Renal pelvis (tissue), 12 donors: ENCODE measurements around the gene ADAMTS3. TPM values are rescaled to one million over a fixed set of nuclear protein-coding genes. Genes with fewer than 3 reads are reported as not detected.

Experiments used
- DNase-seq: peaks from one replicate; pipeline ENCODE4 v3.0.0-alpha.2; 2013
- long read RNA-seq, 16 experiments: transcript quantifications; one replicate each; lab custom pipeline, GENCODE V29; 2026
- polyA plus RNA-seq, 3 donors: library from polyadenylated mRNA; unstranded; fragments of 120-200 nt; gene quantifications; one replicate each; pipeline ENCODE4 v1.2.1, GENCODE V29; 2013; ENCODE audit not compliant: insufficient read length in 3 of 3

ADAMTS3 gene
- 1 to 10 TPM; 8.7 to 9.3 (median 9.3) TPM for polyA plus RNA-seq
- long read RNA-seq, donor 1, full-length matches to known transcripts, result 1 of 1 reads
- long read RNA-seq, donor 1, partial matches to known transcripts, result 0 of 1 reads
- long read RNA-seq, donor 1, other reads (novel, unspliced or antisense), result 0 of 1 reads
- long read RNA-seq, donor 2, result 0 reads
- long read RNA-seq, donor 3, partial matches to known transcripts, result 6 of 6 reads
- long read RNA-seq, donor 3, other reads (novel, unspliced or antisense), result 0 of 6 reads
- long read RNA-seq, donor 4, result 0 reads
- long read RNA-seq, donor 5, full-length matches to known transcripts, result 1 of 1 reads
- long read RNA-seq, donor 5, partial matches to known transcripts, result 0 of 1 reads
- long read RNA-seq, donor 5, other reads (novel, unspliced or antisense), result 0 of 1 reads
- long read RNA-seq, donor 6, partial matches to known transcripts, result 6 of 6 reads
- long read RNA-seq, donor 6, other reads (novel, unspliced or antisense), result 0 of 6 reads
- long read RNA-seq, donor 7, result 0 reads
- long read RNA-seq, donor 8, result 0 reads
- long read RNA-seq, donor 9, result 0 reads
- long read RNA-seq, donor 10, result 0 reads
- long read RNA-seq, donor 11, result 0 reads
- long read RNA-seq, donor 12, partial matches to known transcripts, result 5 of 5 reads
- long read RNA-seq, donor 12, other reads (novel, unspliced or antisense), result 0 of 5 reads
- long read RNA-seq, donor 13, full-length matches to known transcripts, result 1 of 1 reads
- long read RNA-seq, donor 13, partial matches to known transcripts, result 0 of 1 reads
- long read RNA-seq, donor 13, other reads (novel, unspliced or antisense), result 0 of 1 reads
- long read RNA-seq, donor 14, result 0 reads
- long read RNA-seq, donor 15, full-length matches to known transcripts, result 1 of 1 reads
- long read RNA-seq, donor 15, partial matches to known transcripts, result 0 of 1 reads
- long read RNA-seq, donor 15, other reads (novel, unspliced or antisense), result 0 of 1 reads
- long read RNA-seq, donor 16, full-length matches to known transcripts, result 1 of 1 reads
- long read RNA-seq, donor 16, partial matches to known transcripts, result 0 of 1 reads
- long read RNA-seq, donor 16, other reads (novel, unspliced or antisense), result 0 of 1 reads

DNA sequence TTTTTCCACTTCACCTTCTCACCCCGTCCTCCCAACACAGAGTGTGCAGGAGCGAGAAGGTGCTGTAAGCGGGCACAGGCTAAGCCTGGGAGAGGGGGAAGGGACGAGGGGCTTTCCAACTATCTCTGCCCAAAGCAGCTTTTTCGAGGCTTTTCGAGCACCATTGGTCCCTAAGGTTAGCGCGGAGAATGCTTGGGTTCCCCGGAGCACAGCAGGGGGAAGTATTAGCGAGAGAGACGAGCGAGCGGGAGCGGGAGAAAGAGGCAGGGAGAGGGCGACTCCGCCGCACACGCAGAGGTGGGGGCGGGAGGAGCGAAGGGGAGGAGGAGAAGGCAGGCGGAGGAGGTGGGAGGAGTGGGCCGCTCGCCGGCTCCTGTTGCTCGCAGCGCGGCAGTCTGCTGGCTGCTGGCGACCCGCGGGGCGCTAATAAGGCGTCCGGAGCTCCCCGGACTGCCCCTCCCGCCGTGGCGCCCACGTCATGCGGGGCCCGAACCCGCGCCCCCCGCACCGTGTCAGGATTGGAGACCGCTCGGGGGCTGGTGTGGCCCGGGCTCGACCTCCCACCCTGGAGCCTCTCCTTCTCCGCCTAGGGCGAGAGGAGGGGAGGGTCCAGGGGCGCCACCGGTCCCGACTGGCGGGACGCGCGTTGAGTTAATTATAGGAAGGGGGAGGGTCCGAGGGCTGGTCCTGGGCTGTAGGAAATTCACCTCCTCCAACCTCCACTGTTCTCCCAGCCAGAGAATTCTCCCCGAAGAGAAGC, at the start of gene ADAMTS3:
Gene ADAMTS3 (minus strand): TSS at position 263 of the 760 bp plus-strand sequence. CDS start 459 bp downstream, outside the sequence.
- DNase-seq, result peak; percentile 88

DNA sequence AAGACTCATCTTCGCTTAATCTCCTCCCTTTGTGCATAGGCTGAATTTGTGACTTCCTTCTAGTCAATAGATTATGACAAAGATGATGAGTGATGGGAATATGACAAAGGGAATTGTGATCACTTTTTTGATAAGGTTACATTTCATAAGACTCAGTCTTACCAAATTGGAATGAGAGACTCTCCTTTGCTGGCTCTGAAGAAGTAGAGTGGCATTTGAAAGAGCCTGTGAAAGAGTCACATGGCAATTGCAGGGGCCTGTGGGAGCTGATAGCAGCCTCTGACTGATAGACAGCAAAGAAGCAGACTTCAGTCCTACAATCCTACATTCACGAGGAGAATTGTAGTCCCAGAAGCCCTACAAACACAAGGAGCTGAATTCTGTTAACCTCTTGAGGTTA, 44.9 kb upstream of the ADAMTS3 start:
- no peak for DNase-seq

DNA sequence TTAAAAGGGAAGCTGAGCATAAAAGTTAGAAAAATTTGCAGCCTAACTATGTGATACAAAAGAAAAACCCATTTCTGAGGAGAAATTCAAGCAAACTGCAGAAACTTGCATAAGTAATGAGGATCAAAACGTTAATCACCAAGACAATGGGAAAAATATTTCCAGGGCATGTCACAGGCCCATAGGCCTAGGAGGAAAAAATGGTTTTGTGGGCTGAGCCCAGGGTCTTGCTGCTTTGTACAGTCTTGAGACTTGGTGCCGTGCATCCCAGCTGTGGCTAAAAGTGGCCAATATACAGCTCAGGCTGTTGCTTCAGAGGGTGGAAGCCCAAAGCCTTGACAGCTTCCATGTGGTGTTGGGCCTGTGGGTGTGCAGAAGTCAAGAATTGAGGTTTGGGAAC, 37.7 kb upstream of the ADAMTS3 start:
- no peak for DNase-seq

DNA sequence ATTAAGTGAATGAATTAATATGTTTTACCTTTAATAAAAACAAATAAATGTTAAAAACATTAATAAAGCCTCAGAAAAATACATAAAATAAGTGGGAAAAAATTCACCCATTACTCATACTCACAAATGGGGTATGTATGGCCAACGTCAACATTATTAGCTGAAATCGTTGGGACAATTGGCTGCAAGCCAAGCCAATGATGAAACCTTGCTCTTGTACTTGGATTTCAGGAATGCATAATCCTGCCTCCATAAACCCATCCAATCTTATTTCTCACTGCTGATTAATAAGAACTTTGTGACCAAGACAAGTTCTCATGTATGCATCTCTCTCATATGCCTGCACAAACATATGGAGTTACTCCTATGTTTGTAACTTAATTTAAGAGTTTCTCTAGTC, 35.3 kb upstream of the ADAMTS3 start:
- DNase-seq, result no peak

DNA sequence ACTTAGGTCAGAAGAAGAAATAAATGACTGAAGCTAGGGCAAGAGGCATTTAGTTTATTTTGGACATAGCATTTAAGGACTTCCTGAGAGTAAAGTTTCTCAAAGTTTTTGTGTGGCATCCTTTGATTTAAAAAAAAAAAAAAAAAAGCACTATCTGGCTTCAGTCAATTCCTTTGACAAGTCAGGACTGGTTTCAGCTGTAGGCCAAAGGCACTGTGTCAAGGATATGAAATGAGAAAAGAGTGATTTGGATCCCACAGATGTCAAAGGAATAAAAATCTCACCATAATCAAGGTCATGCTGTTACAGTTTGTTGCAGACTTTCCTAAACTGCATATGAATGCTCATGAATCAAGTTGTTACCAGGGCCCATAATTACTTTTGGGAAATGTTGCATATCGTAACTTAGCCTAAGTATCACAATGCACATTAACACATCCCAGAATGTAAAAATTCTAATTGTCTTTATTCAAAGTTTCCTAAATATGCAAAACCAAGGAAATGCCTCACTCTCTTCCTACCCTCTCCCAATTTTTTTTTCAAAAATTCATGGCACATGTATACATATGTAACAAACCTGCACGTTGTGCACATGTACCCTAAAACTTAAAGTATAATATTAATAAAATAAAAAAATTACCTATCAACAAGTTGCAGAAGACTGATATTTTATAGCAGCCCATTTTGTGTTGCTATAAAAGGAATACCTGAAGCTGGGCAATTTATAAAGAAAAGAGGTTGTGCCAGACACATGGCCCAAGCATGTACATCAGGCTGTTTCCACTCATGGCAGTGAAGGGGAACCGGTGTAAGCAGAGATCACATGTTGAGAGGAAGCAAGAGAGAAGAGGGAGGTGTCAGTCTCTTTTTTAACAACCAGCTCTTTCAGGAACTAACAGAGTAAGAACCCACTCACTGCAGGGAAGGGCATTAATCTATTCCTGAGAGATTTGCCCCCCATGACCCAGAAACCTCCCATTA, 33.7 kb upstream of the ADAMTS3 start:
- DNase-seq, result no peak

DNA sequence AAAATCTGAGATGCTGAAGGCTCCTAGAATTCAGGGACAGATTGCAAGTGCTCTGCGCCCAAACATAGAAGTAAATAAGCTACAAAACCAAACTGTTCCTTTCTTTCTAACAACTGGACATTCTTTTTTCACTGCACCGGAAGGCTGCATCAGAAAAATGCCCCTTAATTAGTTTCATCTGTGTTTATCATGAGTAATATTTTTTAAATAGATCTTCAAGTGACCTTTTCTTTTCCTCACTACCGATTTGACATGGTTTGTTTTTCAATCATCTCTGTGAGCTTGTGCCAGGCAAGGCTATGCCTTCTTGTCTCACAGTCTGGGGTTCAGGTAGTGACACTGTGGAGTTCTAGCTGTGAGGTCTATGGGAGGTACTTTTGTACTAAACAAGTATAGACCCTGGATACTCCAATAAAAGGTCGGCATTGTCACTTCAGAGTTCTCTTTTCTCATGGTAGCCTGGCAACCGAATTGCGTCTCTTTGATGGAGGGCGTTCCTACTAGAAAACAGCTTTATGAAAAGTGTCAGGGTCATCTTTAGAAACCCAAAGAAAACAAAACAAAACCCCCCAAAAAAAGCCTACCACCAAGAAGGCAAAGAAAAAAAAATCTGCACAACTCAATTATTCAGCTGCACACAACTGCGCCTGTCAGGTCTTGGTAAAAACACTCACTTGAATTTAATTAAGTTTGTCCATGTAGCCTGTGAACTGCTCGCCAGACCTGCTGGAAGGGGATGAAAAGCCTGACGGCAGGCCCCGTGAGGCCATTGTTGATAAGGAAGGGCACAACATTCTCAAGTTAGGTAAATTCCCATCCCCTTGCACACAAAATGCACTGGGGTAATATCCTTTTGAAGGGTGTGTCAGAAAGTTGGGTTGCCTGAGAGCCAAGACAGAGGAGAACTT, 22.8 kb upstream of the ADAMTS3 start:
- DNase-seq, result no peak

DNA sequence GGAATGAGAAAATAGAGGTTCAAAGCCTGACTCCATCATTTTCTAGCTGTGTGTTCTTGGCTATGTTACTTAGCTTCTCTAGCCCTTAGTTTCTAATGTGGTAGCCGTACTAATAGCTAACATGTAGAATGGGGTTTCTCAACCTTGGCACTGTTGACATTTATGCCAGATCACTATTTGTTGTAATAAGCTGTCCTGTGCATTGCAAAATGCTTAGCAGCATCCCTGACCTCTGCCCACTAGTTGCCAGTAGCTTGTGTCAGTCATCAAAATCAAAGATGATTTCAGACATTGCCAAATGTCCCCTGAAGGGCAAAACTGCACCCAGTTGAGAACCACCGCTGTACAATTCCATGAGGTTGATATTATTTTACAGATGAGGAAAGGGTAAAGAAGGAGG, 18.3 kb upstream of the ADAMTS3 start:
- no peak for DNase-seq

DNA sequence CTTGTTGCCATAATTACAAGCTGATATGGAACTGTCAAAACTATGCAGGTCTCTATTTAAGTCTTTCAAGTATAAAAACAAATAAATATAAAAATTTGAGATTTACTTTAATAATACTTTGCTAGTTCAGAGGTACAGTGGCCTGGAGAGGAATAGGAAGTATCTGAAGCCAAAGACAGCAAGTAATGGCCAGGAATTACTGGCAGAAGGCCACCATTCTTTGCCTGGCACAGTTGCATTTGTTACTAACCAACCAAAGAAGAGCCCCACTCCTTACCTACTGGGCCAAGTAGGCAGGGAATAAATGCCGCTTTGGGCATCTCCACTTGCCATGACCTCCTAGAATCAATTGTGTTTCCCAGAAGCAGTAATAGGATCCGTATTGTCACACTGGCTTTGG, 13.8 kb upstream of the ADAMTS3 start:
- DNase-seq, result no peak

DNA sequence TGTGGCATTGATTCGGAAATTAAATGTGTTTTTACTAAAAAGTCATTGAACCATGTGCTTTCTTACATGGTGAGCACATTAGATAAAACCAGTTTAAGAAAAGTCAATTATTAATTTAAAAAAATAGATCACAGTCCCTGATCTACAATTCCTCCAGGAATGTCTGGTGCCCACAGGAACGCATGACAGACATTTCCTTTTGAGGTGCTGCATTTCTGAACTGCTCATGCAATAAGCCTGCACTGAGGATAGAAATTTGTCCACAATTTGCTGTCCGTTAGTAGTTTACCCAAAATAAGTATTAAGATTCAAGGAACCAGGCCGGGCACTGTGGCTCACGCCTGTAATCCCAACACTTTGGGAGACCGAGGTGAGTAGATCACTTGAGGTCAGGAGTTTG, 8.2 kb upstream of the ADAMTS3 start:
- DNase-seq, result no peak

DNA sequence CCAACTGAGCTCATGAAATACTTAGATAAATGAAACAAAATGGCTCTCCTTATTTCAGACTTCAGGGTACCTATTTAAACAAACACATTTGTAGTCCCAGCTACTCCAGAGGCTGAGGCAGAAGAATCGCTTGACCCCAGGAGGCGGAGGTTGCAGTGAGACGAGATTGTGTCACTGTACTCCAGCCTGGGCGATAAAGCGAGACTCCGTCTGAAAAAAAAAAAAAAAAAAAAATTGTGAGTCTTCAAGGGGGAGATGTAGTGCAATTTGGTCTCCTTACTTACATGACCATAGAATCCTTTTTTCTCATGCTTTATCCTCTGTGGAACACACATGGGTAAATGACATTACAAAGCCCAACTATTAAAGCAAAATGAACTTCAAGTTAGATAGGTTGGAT, 2.3 kb upstream of the ADAMTS3 start:
- no peak for DNase-seq

DNA sequence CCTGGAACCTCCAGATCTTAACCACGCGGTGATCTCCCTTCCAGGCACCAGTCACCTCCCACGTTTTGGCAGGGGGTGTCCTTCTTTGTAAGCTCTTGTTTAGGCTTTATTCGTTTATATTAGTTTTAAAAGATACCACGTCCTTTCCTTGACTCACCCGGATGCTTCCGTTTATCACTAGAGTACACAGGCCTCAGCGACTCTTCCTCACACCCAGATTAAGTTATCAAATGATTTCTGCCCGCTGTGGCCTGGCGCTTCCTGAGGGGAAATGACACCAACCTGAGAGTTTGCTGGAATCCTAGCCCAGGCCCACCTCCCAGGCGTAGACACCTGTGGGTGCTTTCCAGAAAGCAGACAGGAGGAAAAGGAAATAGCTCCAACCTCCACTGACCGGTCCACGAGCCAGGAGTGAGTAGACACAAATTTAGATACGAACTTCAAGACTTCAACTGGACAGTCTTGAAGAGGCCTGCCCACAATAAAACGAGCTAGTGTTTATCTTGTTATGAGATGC, 756 bp upstream of the ADAMTS3 start:
- DNase-seq, result no peak

DNA sequence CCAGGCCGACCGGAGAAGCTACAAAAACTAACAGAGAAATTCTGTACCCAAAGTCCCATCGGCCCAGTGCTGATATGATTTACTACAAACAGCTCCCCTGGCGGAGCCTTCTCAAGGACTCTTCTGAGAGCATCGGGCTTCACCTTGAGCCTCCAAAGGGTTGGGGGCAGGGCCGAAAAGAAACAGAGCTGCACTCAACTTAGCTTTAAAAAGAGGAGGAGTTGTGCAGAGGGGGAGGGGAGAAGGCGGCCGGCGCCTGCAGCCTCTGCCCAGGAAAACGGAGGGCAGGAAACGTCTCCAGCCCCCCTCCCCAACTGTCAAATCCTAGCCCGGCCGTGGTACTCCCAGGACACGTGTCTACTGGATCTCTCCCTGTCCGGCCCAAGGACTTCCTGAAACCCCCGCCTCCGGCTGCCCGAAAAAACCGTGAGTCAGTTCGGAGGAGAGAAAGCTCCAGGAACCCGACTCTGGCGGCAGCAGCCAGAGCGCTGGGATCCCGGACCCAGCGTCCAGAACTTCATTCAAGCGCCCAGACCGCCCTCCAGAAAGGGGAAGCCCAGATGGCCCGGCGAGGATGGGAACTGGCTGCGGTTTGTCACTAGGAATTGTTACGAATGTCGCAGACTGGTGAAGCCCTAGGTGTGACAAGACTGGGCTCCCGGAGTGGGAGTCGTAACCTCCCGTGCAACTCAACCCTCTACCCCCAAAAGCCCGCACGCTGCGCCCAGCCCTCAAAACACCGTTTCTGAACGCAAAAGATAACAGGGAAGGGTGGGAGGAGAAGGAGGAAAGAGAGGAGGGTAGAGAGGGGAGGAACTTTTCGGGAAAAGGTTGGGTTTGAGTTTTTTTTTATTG, 973 bp downstream of the ADAMTS3 start:
- peak; percentile 78 for DNase-seq

DNA sequence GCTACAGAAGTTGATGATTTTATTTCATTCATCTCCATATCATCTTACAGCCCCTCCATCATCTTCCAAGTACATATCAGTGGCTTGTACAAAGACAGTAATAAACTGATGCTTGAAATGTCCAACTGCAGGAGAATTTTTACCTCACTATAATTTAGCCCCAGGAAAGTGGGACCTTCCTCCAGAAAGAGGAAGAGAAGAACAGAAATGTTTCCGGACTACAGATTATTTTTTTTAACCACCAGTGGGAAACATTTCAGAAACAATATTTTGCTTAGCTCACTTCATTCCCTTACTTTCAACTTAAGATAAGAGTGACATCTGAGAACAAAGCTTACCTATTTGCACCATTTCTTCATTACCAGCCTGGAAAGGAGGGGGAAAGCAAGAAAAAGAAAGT, 2.0 kb downstream of the ADAMTS3 start:
- no peak for DNase-seq

DNA sequence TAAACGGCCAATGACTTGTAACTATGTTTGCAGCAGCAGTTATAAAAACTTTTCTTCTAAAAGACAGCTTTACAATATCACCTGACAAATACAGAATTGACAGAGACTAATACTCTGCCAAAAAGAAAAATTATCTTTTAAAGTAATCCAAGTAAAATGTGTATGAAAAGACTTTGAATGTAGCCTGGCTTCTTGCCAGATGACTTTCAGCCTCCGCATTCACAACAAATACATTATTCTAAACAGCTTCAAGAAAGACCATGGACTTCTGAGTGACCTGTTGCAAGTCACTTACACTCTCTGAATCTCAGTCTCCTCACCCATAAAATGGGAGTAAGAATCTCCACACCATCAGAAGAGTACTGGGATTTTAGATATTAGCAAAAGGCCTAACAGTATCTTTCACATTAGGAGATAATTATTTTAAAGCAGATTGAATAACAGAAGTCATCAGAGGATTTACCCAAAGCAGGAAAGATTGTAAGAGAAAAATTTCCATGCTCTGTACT, 2.5 kb downstream of the ADAMTS3 start:
- no peak for DNase-seq

DNA sequence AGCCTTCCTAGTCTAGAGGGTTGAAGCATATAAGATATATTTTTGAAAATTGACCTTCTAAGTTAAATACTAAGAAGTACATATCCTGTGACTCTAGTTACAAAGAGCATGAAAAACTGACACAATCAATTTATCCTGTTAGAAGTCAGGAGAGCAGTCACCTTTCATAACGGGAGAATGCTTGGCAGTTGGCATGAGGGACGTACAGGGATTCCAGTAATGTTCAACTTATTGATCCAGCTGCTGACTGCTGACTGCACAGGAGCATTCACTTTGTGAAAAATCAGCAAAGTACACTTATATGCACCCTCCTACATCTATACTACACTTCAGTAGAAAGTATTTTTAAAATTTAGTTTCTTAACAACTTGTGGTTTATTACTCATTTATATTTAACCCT, 4.2 kb downstream of the ADAMTS3 start:
- DNase-seq, result no peak

DNA sequence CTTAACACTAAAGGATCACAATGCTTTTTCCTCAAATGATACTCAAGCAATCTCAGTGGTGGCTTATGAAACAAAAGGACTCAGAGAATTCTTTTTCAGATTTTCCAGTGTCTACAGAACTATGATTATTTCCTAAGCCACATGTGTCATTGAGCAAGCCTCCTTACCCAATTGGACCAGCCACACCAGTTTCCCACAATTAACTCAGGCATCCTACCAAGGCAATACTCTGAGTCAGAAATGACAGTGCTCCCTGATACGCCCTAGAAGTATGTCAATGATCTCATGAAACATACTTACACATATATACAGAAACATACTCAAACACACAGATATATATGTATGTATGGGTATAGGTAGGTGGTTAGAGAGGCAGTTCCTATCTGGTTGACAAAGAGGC, 4.8 kb downstream of the ADAMTS3 start:
- no peak for DNase-seq

DNA sequence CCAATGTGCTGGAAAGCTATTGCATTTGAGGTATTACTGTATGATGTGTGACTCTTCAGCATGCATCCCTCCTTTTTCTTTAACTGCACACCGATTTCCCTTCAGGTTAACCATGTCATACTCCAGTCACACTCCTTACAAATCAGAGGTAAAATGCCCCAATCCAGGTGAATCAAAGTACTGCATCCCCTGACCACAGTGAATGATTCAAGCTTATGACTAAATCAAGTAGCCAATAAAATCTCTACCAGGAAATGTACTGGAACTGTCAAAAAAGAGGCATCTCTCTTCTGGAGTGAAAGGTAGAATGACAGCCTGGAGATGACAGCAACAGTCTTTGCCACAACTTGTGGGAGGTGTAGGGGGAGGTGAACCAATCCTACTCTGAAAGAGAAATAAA, 10.4 kb downstream of the ADAMTS3 start:
- no peak for DNase-seq

DNA sequence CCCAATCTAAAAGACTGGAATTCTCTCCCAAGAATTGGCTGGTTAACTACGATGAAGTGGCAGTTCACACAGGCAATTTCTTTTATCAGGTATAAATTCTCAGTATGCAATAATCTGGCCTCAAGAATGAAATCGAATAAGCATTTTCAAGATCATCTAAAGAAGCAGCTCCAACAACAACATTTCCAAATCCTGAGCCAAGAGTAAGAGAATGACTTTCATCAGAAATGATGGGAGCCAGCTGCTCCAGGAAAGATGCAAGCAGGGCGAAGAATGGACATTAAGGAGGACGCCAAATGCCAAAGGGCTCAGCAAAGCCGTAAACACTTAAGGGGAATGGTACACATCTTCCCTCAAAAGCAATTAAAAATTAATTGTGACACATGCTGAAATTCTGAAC, 12.0 kb downstream of the ADAMTS3 start:
- peak; percentile 33 for DNase-seq
